ENCODE results near the gene NAIF1. TPM values are rescaled to one million over a fixed set of nuclear protein-coding genes. Genes with fewer than 3 reads are reported as not detected.

NAIF1 gene
- total RNA-seq, 1 donor from 2014 or later, result 12.3 TPM

DNA sequence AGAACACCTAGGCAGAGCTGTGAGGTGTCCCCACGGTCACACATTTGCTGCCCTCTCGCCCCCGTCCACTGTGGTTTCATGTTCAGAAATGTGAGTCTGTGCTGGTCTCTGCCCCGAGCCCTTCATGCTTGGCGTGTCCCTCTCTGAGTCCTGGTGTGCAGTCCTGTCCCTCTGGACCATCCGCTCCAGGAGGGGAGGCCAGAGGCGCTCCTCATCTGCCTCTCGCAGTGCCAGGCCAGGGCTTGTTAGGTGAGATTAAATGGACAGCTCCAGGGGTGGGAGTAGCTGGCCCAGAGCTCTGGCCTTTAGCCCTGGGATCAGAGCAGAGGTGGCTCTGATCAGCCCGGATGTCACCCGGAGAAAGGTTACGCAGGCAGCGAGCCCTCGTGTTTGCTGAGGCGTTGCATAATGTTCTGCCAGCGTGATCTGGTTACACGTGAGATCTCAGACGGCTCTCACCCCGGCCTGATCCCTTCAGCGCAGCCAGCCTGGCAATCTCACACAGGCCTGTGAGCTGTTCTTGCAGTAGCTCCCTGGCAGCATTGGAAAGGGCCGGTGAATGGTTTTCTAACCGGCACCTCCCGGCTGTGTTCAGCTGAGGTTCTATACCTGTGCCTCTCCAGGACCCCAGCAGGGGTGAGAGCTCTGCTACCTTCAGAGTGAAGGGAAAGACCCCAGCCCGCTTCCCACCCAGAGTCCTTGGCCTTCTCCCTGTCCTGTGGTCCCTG is 35.9 kb upstream of the NAIF1 start:
- DNase-seq (ENCODE audit: low read depth), result no peak

- DNase-seq (ENCODE audit: low read depth), result peak; percentile 73
Observed at GRCh38 chr9:128102196-128102595, 35.1 kb upstream of the NAIF1 start.

- no peak for DNase-seq (ENCODE audit: low read depth)
Observed at GRCh38 chr9:128101690-128102089, 34.6 kb upstream of the NAIF1 start.

GRCh38 chr9:128101231-128101661 is 34.1 kb upstream of the NAIF1 start:
- no peak for DNase-seq (ENCODE audit: low read depth)

- DNase-seq (ENCODE audit: low read depth), result no peak
Observed at GRCh38 chr9:128100581-128100980, 33.5 kb upstream of the NAIF1 start.

- peak; percentile 62 for DNase-seq (ENCODE audit: low read depth)
Observed at GRCh38 chr9:128099932-128100491, 32.9 kb upstream of the NAIF1 start.

GRCh38 chr9:128099231-128099931 is 32.3 kb upstream of the NAIF1 start:
- DNase-seq (ENCODE audit: low read depth), result peak; percentile 87

- peak; percentile 98 for DNase-seq (ENCODE audit: low read depth)
Observed at GRCh38 chr9:128098297-128099230, 31.4 kb upstream of the NAIF1 start.

- no peak for DNase-seq (ENCODE audit: low read depth)
Observed at GRCh38 chr9:128097543-128098296, 30.6 kb upstream of the NAIF1 start.

- DNase-seq (ENCODE audit: low read depth), result no peak
Observed at GRCh38 chr9:128096616-128097536, 29.8 kb upstream of the NAIF1 start.

DNA sequence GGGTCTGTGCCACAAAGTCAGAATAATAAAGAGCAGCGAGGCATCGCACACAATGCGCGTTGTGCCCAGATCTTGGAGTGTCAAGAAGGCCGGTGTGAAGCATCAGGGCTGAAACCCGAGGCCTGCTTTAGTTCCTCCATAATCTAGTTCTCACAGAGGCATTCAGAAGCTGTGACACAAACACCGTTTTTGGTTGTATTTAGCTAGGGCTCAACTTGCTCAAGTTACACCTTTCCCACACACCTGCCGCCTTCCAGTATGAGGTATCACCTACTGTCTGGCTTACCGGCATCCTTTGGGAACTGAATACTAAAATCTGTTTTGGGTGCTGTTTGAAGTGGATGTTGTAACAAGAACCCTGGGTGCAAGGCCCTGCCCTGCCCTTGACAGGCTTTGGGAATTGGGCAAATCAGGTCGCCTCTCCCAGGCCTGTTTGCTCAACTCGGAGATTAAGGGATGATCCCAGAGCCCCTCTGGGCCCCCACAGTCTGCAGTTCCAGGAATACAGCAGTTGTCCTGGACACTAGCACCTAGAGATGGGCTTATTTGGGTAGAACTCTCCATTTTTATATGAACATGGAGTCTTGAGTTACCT is 27.9 kb upstream of the NAIF1 start:
- no peak for DNase-seq (ENCODE audit: low read depth)

- DNase-seq (ENCODE audit: low read depth), result peak; percentile 98
Observed at GRCh38 chr9:128094166-128094949, 27.2 kb upstream of the NAIF1 start.

- DNase-seq (ENCODE audit: low read depth), result no peak
Observed at GRCh38 chr9:128093011-128093410, 25.9 kb upstream of the NAIF1 start.

- no peak for DNase-seq (ENCODE audit: low read depth)
Observed at GRCh38 chr9:128092199-128092977, 25.3 kb upstream of the NAIF1 start.

- DNase-seq (ENCODE audit: low read depth), result peak; percentile 73
Observed at GRCh38 chr9:128091571-128091970, 24.5 kb upstream of the NAIF1 start.

GRCh38 chr9:128091144-128091543 is 24.0 kb upstream of the NAIF1 start:
- peak; percentile 97 for DNase-seq (ENCODE audit: low read depth)

- DNase-seq (ENCODE audit: low read depth), result no peak
Observed at GRCh38 chr9:128089299-128089698, 22.2 kb upstream of the NAIF1 start.

Measured in myocyte (in vitro differentiated cells).